GM19238 (cell line): ENCODE measurements around the gene ST6GALNAC5.

Experiments
- DNase-seq: peaks from one replicate; pipeline ENCODE4 v3.0.0; 2011; ENCODE audit warnings: low spot score; ENCODE audit not compliant: insufficient read length

ST6GALNAC5 gene

DNA sequence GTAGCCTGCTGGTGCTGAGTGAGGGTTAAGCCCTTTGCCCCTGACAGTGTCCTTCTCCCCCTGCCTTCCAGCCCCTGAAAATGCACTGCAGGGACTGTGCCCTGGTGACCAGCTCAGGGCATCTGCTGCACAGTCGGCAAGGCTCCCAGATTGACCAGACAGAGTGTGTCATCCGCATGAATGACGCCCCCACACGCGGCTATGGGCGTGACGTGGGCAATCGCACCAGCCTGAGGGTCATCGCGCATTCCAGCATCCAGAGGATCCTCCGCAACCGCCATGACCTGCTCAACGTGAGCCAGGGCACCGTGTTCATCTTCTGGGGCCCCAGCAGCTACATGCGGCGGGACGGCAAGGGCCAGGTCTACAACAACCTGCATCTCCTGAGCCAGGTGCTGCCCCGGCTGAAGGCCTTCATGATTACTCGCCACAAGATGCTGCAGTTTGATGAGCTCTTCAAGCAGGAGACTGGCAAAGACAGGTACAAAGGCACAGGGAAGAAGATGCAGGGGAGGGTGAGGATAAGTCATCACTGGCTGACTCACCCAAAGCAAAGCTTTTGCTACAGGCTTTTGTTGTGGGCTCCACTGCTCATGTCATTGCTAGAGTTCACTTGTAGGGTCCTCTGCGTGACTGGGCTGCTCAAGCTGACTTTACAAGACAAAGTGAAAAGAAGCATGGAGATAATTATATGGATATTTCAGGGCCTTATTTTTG, 177.0 kb downstream of the ST6GALNAC5 start:
- DNase-seq, result no peak

DNA sequence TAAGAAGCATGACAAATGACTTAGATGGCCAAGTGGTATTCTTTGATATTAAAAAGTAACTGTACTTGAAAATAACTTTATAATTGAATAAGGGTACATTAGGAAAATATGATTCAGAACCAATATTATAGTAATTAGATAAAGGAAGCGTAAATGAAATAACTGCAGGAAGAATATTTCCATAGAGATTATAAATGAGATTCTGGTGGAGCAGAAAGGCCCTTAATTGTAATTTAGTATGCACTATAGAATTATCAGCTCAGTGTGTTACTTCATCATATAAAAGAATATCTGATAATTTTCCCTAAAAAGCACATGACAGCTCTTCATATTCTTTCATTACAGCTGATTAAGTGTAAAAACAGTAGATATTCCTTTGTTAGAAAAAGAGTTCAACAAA, 180.3 kb downstream of the ST6GALNAC5 start:
- DNase-seq, result no peak

DNA sequence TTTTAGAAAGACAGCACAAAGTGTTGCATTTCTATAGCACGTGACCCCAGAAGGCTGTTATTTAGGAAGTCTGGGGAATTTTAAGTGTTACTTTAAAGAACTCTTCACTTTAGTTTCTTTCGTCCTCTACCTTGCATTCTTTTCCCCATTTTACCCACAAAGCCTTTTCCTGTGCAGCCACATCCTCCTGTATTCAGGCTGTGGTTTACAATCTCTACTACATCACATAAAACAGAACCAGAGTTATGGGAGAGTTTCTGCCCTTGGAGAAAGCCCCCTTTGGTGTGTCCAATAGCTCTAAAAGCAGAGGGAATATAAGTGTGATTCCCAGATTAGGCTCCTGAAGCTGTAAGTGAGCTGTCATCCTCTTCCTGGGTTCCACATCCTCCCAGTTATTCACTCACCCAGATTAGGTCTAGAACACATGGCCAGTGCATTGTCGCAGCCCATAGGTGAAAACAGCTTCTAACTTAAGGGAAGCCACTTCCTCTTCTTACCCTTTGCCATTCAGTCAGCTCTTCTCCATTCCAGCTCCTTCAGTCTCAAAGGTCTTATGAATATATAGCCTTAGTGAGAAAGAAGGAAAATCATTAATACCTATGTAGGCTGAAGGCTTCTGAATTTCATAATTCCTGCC, 180.8 kb downstream of the ST6GALNAC5 start:
- no peak for DNase-seq

DNA sequence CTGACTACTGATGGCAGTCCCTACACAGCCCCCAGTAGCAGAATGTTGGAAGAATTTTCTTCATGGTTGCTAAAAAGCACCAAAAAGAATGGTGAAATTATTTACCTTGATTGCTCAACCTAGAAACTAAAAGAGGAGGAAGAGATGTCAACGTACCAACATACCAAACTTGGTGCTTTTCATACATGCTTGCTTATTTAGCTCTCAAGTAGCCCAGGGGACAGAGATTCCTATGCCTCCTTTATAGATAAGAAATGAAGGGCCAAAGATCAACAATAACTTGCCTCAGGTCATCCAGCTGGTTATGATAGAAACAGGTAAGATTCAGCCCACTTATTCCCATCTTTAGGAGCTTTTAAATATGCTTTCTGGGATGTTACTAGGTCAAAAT, 181.3 kb downstream of the ST6GALNAC5 start:
- no peak for DNase-seq

DNA sequence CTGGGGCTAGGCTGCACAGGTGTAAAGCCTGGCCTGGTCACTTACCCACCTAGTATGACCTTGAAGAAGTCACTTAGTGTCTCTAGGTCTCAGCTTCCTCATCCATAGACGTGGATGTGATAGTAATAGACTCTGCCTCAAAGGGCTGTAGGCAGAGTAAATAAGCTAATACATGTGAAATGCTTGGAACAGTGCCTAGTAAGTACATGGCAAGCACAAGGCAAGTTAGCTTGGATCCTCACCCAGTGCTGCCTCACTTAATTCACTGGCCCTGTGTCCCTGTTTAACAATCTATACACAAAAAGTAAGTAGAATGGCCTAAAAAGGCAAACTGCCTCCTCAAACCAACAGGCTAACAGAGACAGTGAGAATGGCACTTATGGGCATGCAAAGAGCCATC, 184.1 kb downstream of the ST6GALNAC5 start:
- no peak for DNase-seq

DNA sequence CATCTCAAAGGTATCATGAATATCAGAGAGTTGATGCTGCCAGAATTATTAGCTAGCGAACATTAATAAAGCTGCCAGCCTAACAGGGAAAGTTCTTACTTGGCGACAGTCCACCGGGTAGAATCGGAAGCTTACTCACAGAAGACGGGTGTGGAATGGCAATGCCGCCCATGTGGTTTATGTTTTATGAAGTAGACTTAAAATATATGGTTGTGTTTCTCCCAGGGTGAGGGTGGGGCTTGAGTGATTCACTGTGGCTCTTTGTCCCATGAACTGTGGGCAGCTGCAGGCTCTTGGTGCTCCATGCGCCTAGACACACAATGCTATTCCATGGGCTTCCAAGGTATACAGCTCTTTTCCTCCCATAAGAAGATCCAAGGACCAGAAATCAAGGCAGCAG, 189.2 kb downstream of the ST6GALNAC5 start:
- DNase-seq, result no peak

DNA sequence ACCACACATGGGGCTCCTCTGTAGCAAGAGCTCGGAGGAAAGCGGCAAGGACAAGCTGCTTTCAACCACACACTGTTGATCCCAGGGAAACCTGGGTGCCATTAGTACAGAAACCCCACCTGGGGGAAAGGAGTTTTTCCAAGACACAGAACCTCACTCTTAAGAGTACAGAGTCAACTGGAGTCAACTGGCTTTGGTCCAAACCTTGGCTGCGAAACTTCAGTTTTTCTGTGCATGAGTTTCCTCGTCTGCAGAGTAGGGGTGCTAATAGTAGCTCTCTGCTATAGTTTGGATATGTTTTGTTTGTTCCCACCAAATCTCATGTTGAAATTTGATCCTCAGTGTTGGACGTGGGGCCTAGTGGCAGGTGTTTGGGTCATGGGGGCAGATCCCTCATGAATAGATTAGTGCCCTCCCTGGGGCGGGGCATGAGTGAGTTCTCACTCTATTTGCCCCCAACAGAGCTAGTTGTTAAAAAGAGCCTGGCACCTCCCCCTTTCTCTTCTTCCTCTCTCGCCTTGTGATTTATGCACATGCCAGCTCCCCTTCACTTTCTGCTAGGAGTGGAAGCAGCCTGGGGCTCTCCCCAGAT, 190.8 kb downstream of the ST6GALNAC5 start:
- DNase-seq, result no peak

DNA sequence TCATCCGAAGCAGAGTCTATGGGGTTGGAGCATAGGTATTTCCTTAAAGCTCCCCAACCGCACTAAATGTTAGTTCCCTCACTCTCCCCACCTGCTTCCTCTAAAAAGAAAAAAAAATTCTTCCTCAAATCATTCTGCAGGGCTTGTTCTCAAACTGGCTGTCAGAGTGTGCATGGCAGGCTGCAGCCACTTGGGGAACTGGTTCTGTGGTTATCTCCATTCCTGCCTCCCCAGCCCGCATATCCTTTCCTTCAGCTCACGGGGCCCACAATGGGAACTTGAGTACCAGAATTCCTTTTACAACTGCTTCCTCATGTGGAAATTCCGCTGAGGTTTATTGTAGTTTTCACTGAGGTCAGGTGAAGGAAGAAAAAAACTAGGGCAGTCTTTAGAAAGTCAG, 192.7 kb downstream of the ST6GALNAC5 start:
- DNase-seq, result no peak

DNA sequence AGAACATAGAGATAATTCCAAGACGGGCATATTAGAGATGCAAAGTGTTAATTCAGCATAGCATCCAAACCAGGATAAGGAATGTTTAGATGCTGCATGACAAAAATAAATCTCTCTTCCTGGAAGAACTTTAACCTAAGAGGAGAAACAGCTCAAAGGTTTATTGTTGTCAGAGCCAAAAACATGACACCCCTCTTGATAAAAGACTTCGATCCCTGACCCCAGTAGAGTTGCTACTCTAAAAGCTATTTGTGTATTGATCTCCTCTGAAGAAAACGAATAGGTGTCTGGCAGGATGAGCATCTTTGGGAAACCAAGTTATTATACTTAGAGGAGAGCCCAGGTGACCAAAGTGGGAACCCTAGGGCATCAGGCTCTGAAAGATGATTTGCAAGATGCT, 193.9 kb downstream of the ST6GALNAC5 start:
- no peak for DNase-seq

DNA sequence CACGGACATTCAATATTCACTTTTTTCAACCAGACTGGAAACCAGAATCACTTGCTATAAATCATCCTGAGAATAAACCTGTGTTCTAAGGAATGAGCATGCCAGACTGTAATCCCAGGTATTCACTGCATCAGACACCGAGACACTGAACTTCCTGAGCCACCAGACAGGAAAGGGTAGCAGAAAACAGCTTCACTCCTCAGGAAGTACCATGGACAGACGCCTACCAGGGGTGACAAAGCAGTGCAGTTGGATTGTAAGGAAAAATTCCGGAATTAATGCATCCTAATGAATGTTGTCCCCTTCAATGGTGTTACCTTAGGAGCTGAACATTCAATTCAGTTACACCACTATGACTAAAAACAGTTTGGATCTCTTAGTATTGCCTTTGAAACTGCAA, 195.8 kb downstream of the ST6GALNAC5 start:
- DNase-seq, result no peak

DNA sequence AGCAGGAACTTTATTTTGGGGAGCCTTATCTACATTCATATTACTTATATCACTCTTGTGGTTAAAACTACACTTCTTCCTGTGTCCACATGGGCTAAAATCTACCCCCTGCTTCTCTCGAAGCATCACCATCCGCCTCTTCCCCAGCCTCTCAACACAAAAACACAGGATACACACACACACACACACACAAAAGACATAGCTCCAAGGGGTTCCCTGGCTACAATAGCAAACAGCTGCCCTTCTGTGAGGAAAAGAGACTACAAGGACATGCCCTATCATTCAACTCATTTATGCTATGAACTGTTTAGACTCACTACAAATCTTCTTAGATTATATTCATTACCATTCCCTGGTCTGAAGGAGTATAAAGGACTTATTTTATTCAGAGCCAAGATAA, 197.0 kb downstream of the ST6GALNAC5 start:
- no peak for DNase-seq

DNA sequence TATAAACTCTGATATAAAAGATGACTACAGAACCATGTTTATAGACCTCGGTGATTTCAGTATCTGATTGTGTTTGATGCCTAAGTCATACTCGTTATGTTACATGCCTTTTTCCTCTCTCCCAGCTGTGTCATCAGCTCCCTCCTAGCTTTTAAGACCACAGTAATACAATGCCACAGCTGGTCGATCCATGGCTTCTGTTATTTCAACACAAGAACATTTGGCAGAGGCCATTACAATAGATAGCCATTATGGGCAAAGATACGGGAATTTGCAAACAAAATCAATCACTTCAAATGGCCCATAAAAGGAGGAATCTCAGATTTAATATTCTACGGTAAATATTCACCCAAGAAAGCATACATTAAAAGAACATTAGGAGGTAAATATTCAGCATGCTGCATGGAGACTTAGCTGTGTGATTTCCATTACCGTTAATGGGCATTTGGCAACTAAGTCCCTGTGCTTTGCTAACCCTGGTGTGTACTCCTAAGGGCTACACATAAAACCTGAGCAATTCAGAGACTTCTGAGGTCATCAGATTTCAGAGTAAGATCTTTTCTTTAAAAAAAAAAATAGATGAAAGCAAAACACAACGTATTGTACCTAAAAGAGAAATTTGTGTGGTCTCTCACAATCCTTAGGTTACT, 198.5 kb downstream of the ST6GALNAC5 start:
- DNase-seq, result no peak

DNA sequence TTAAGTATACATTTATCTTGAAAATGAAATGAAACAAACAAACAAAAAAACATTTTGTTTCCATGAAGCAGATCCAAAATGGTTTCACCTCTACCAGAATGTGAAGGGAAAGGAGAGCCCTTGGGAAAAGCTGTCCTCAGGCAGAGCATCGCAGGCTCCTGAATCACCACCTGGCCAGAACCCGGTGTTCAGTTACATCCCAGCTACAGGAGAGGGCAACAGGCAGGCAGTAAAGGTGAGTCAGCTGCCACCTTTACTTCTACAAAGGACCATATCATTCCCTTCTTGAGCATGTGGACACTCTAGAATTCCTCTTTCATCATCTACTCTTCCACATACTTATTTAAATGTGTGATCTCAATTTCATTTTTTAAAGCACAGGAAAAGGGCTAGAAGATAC, 200.7 kb downstream of the ST6GALNAC5 start:
- no peak for DNase-seq

DNA sequence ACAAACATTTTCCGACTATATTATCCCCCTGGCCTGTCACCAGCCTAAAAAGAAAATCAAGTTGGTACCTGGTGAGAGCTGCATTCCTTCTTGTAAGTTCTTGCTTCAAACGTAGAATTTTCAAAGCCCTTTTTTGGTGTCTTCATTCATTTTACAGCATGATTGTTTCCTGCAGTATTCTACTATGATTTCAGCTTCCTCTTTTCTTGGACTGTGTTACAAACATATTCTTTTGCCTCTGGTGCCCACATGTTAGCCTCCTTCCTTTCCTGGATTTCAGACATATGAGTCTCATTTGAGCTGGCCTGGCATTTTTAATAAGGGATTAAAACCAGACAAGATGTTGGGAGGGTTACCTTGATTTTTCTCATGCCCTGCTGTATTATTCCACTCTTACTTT, 209.5 kb downstream of the ST6GALNAC5 start:
- DNase-seq, result no peak

DNA sequence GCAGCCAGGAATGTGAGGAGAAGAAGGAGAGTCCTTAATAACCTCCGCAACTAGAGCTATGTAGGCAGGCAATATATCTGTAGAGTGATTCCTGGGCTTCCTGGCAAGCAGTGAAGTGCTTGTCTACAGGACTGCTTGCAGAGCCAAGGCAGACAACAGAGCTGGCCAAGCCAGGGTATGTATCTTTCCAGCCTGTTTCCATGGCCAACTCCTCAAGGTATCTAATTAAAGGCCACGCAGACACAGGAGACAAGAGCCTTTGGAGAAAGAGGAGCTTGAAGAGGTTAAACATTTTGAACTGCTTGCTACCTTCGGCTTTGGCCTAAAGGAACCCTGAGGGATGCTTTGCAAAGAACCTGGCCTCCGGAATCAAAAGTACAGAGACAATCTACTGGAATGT, 214.6 kb downstream of the ST6GALNAC5 start:
- DNase-seq, result no peak

DNA sequence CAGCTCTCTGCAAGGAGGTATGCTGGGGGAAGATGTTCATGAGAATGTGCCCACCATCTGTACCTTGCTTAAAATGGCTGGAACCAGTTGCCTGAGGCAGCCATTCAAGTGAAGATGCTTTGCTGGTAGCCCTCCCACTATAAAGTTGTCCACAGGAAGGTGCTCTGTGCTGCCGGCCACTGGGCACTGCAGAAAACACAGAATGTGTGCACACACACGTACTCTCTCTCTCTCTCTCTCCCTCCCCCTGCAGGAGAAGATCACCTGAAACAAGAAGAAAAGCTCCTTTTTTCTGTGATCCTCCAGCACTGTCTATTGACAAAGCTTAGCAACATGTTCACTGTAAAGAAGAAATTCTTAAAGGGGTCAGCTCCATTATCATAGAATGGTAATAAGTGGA, 217.2 kb downstream of the ST6GALNAC5 start:
- DNase-seq, result no peak

DNA sequence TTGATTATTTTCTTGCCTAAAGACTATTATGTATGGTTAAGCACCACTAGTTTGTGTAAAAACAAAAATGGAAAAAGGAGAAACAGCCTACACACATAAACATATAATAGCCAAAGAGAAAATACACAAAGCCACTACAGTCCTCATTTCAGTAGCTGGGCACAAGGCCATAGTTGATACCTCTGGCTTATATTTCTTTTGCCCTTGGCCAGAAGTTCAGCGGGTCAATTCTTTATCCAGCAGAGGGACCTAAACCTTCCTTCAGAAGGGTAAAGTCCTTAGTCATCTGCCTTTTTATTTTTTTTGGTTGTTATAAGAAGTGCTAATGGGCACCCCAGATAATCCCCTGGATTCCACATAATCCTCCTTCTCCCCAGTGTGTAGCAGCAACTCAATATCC, 217.8 kb downstream of the ST6GALNAC5 start:
- no peak for DNase-seq

DNA sequence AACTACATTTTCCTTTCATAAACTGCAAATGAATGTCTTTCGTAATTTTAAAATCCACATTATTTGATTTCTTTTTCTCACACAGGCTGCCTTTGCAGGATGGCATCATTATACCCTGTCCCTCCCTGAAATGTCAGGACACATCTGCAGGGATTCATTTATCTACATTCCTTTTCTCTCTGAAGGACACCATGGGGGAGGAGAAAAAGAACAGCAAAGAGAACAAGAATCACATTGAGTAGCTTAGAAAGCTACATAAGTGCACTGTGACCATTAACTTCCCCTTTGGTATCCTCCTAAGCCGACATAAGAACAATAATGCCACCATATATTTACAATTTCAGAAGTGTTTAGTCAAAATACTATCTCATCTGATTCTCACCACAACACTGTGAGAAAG, 222.5 kb downstream of the ST6GALNAC5 start:
- DNase-seq, result no peak

DNA sequence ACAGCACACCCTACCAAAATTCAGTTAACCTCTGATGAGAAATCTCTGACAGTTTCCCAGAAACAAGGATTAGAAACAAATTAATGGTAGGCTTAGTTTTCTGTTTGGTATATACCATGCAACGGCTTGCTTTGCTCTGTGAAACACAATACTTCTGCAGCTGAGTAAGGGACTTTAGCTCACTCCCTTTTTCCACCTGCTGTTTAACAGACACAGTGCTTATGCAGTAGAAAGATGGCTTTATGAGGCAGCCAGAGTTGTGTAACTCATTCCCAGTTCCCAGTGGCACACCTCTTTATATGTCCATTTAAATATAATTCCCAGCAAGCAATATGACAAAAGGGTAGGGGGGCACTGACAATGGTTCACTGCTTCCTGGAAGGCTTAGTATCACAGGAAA, 228.0 kb downstream of the ST6GALNAC5 start:
- no peak for DNase-seq

DNA sequence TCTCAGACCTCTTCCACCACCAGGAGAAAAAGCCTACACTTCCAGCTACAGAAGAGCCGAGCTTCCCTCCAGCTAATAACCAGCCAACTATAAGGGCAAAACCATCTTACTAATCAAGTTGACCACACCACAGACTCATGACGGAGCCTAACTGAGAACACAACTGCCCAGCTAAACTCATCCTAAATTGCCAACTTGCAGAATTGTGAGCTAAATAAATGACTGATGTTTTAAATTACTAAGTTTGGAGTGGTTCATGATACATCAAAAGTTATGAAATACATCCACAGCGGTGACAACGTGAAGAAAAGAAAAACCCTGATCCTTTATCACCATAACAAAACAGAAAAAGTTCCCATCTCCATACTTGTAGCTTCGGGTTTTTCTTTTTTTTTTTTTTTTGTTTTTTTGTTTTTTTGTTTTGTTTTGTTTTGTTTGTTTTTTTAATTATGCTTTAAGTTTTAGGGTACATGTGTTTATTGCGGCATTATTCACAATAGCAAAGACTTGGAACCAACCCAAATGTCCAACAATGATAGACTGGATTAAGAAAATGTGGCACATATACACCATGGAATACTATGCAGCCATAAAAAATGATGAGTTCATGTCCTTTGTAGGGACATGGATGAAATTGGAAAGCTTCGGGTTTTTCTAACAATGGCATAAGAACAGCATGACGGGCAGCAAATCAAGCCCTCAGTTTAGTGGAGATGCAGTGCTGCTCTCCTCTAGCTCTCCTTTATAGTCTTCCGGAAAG, 229.4 kb downstream of the ST6GALNAC5 start:
- no peak for DNase-seq

DNA sequence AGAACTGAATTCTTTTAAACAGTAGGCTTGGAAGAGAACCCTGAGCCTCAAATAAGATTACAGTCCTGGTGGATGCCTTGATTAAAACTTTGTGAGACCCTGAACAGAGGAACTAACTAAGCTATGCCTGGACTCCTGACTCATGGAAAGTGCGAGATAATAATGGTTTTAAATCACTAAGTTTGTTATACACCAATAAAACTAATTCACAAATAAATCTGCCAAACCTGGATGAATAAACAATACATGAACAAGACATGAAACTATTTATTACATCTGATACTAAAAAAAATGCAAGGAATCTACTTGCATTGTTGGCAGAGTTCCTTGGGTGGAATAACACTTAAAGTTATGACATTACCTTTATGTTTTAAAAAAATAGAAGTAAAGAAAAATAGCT, 233.6 kb downstream of the ST6GALNAC5 start:
- no peak for DNase-seq

DNA sequence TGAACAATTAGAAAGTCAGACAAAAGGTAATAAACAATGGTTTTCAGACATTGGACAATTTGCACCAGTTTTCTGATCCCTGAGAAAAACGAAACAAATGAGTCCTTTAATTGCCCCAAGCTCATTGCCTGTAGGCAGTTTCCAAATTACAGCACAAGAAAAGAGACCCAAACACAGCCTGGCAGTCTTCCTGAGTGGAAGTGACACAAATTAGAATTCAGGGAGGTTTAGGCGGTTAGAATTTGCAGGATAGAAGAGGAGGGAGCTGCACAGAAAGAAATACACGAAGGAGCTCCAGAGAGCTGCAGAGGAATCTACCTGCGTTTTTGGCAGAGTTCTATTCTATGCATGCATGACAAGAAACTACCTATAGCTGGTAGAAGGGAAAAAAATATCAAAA, 236.2 kb downstream of the ST6GALNAC5 start:
- DNase-seq, result no peak
